WTC11 (cell line): ENCODE results near the gene MGAM2. TPM values are rescaled to one million over a fixed set of nuclear protein-coding genes. Genes with fewer than 3 reads are reported as not detected.

Experiments used
- ATAC-seq: fragments of 200-7000 bp; cut with Tn5 transposase; 2 replicates; pipeline ENCODE4 v1.10.0; 2021; ENCODE audit warnings: mild to moderate bottlenecking, moderate library complexity
- CTCF ChIA-PET: fragments of 300-600 bp; sonication (Branson Sonifier 250); formaldehyde crosslinking; loops from one replicate; lab custom pipeline; 2021; ENCODE audit warnings: antibody characterized with exemption; lab: Charles Lee
- POLR2A ChIA-PET: fragments of 350-600 bp; sonication (Branson Sonifier 250); formaldehyde crosslinking; loops from one replicate; lab custom pipeline; 2021; ENCODE audit warnings: antibody characterized with exemption; lab: Charles Lee
- DNase-seq: peaks from one replicate; pipeline ENCODE4 v3.0.0; 2021; ENCODE audit warnings: low spot score
- H3K27ac Mint-ChIP-seq: 2 replicates; pipeline ENCODE4 v1.8.0; 2021; ENCODE audit warnings: mixed read lengths
- H3K27me3 Mint-ChIP-seq: 2 replicates; pipeline ENCODE4 v1.8.0; 2021; ENCODE audit warnings: low read depth, mild to moderate bottlenecking, moderate library complexity, mixed read lengths
- H3K36me3 Mint-ChIP-seq: 2 replicates; pipeline ENCODE4 v1.8.0; 2021; ENCODE audit warnings: mixed read lengths
- H3K4me1 Mint-ChIP-seq: 2 replicates; pipeline ENCODE4 v1.8.0; 2022; ENCODE audit warnings: mixed read lengths
- H3K4me3 Mint-ChIP-seq: 2 replicates; pipeline ENCODE4 v1.8.0; 2021; ENCODE audit warnings: mild to moderate bottlenecking, moderate library complexity, mixed read lengths
- H3K9me3 Mint-ChIP-seq: 2 replicates; pipeline ENCODE4 v1.8.0; 2021; ENCODE audit warnings: mixed read lengths
- ELF4 ChIP-seq: sonication (generic); formaldehyde crosslinking; IDR thresholded peaks from 2 replicates; pipeline ENCODE4 v1.8.1; 2022; ENCODE audit warnings: low read depth, mild to moderate bottlenecking, moderate library complexity, missing genetic modification reagents
- FOXJ3 ChIP-seq: sonication (generic); formaldehyde crosslinking; IDR thresholded peaks from 2 replicates; pipeline ENCODE4 v1.9.0; 2021; ENCODE audit warnings: missing genetic modification reagents, mild to moderate bottlenecking, borderline replicate concordance
- JUN ChIP-seq: sonication (generic); formaldehyde crosslinking; IDR thresholded peaks from 2 replicates; pipeline ENCODE4 v1.8.0; 2023; ENCODE audit warnings: mild to moderate bottlenecking, missing genetic modification reagents
- KAT7 ChIP-seq: sonication (generic); formaldehyde crosslinking; IDR thresholded peaks from 2 replicates; pipeline ENCODE4 v1.8.1; 2023; ENCODE audit warnings: missing genetic modification reagents, mild to moderate bottlenecking, borderline replicate concordance
- NFYB ChIP-seq: sonication (generic); formaldehyde crosslinking; conservative IDR thresholded peaks from 2 replicates; pipeline ENCODE4 v1.8.0; 2022; ENCODE audit warnings: low read depth, missing genetic modification reagents
- OVOL2 ChIP-seq: fragments of 250-450 bp; sonication (Bioruptor Pico); IDR thresholded peaks from 2 replicates; pipeline ENCODE4 v1.9.0; 2021; ENCODE audit warnings: mild to moderate bottlenecking, borderline replicate concordance
- RORB ChIP-seq: fragments of 250-450 bp; sonication (Bioruptor Pico); IDR thresholded peaks from 2 replicates; pipeline ENCODE4 v1.9.0; 2021; ENCODE audit warnings: mild to moderate bottlenecking
- SMAD3 ChIP-seq: sonication (generic); formaldehyde crosslinking; IDR thresholded peaks from 2 replicates; pipeline ENCODE4 v1.8.0; 2022; ENCODE audit warnings: missing genetic modification reagents, mild to moderate bottlenecking, borderline replicate concordance
- SMAD4 ChIP-seq: sonication (generic); formaldehyde crosslinking; IDR thresholded peaks from 2 replicates; pipeline ENCODE4 v1.8.0; 2022; ENCODE audit warnings: mild to moderate bottlenecking, missing genetic modification reagents
- ZBTB21 ChIP-seq: sonication (generic); formaldehyde crosslinking; IDR thresholded peaks from 2 replicates; pipeline ENCODE4 v1.8.1; 2023; ENCODE audit warnings: mild to moderate bottlenecking, missing genetic modification reagents, borderline replicate concordance
- ZNF121 ChIP-seq: sonication (generic); formaldehyde crosslinking; IDR thresholded peaks from 2 replicates; pipeline ENCODE4 v1.8.0; 2023; ENCODE audit warnings: missing genetic modification reagents
- ZNF138 ChIP-seq: sonication (generic); formaldehyde crosslinking; conservative IDR thresholded peaks from 2 replicates; pipeline ENCODE4 v1.8.1; 2022; ENCODE audit warnings: mild to moderate bottlenecking, moderate library complexity, missing genetic modification reagents
- total RNA-seq: library from RNA; stranded (reverse); gene quantifications from 3 replicates; pipeline ENCODE4 v1.2.3, GENCODE V29; 2021
- TF ChIP-seq, protein P1 (sequence below): sonication (generic); formaldehyde crosslinking; IDR thresholded peaks from 2 replicates; pipeline ENCODE4 v1.8.0; 2022; ENCODE audit warnings: missing genetic modification reagents
- TF ChIP-seq, protein P2 (sequence below): sonication (generic); formaldehyde crosslinking; IDR thresholded peaks from 2 replicates; pipeline ENCODE4 v1.8.1; 2023; ENCODE audit warnings: mild to moderate bottlenecking, missing genetic modification reagents
- TF ChIP-seq, protein P3 (sequence below): fragments of 250-450 bp; sonication (Bioruptor Pico); IDR thresholded peaks from 2 replicates; pipeline ENCODE4 v1.9.0; 2021; ENCODE audit warnings: moderate library complexity, mild to moderate bottlenecking, inconsistent platforms, borderline replicate concordance
- TF ChIP-seq, protein P4 (sequence below): sonication (generic); formaldehyde crosslinking; IDR thresholded peaks from 2 replicates; pipeline ENCODE4 v1.8.0; 2023; ENCODE audit warnings: missing genetic modification reagents, mild to moderate bottlenecking, borderline replicate concordance
- TF ChIP-seq, protein P5 (sequence below): sonication (generic); formaldehyde crosslinking; IDR thresholded peaks from 2 replicates; pipeline ENCODE4 v1.8.0; 2022; ENCODE audit warnings: mild to moderate bottlenecking, missing genetic modification reagents

MGAM2 gene
- total RNA-seq, 1 experiment from 2014 or later = not detected

DNA sequence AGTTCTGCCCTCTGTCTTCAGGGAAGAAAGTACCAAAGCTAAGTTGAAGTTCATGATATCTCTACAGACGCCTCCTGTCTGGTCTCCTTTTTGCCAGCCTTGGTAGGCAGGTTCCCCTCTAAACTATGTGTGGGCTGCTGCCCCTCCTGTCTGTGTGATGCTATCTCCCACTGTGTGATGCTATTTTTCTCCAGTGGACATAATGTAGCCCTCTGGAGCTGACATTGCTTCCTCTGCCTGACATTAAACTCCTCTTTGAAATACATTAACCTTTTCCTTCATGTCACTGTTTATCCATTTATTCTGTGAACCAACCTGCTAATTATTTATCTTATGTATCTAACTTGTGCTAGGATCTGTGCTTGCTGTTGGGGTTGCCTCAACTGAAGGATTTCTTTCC, 146.4 kb downstream of the MGAM2 start, which contains the start of gene PRSS58:
Gene PRSS58 (minus strand): TSS at position 101 of the 400 bp plus-strand sequence. CDS start 351 bp downstream, outside the sequence.
- Mint-ChIP-seq H3K9me3 (peaks cover 46% of the 10 kb centered on the region), H3K4me3 (no peak within 1 kb of the TSS)
- POLR2A ChIA-PET = no interaction called here
- TF ChIP-seq, protein P1, sequence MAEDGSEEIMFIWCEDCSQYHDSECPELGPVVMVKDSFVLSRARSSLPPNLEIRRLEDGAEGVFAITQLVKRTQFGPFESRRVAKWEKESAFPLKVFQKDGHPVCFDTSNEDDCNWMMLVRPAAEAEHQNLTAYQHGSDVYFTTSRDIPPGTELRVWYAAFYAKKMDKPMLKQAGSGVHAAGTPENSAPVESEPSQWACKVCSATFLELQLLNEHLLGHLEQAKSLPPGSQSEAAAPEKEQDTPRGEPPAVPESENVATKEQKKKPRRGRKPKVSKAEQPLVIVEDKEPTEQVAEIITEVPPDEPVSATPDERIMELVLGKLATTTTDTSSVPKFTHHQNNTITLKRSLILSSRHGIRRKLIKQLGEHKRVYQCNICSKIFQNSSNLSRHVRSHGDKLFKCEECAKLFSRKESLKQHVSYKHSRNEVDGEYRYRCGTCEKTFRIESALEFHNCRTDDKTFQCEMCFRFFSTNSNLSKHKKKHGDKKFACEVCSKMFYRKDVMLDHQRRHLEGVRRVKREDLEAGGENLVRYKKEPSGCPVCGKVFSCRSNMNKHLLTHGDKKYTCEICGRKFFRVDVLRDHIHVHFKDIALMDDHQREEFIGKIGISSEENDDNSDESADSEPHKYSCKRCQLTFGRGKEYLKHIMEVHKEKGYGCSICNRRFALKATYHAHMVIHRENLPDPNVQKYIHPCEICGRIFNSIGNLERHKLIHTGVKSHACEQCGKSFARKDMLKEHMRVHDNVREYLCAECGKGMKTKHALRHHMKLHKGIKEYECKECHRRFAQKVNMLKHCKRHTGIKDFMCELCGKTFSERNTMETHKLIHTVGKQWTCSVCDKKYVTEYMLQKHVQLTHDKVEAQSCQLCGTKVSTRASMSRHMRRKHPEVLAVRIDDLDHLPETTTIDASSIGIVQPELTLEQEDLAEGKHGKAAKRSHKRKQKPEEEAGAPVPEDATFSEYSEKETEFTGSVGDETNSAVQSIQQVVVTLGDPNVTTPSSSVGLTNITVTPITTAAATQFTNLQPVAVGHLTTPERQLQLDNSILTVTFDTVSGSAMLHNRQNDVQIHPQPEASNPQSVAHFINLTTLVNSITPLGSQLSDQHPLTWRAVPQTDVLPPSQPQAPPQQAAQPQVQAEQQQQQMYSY = no peak
- TF ChIP-seq KAT7 (CRISPR knock-in tag) = no peak
- TF ChIP-seq, protein P2, sequence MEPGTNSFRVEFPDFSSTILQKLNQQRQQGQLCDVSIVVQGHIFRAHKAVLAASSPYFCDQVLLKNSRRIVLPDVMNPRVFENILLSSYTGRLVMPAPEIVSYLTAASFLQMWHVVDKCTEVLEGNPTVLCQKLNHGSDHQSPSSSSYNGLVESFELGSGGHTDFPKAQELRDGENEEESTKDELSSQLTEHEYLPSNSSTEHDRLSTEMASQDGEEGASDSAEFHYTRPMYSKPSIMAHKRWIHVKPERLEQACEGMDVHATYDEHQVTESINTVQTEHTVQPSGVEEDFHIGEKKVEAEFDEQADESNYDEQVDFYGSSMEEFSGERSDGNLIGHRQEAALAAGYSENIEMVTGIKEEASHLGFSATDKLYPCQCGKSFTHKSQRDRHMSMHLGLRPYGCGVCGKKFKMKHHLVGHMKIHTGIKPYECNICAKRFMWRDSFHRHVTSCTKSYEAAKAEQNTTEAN (CRISPR knock-in tag) = no peak
- no peak for TF ChIP-seq RORB (CRISPR knock-in tag)
- no peak for TF ChIP-seq ZNF138 (CRISPR knock-in tag)
- TF ChIP-seq SMAD4 (CRISPR knock-in tag) = no peak
- TF ChIP-seq ZBTB21 (CRISPR knock-in tag) = no peak
- no peak for TF ChIP-seq ZNF121 (CRISPR knock-in tag)
- TF ChIP-seq SMAD3 = no peak
- TF ChIP-seq, protein P3, sequence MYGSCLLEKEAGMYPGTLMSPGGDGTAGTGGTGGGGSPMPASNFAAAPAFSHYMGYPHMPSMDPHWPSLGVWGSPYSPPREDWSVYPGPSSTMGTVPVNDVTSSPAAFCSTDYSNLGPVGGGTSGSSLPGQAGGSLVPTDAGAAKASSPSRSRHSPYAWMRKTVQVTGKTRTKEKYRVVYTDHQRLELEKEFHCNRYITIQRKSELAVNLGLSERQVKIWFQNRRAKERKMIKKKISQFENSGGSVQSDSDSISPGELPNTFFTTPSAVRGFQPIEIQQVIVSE (CRISPR knock-in tag) = no peak
- TF ChIP-seq, protein P4, sequence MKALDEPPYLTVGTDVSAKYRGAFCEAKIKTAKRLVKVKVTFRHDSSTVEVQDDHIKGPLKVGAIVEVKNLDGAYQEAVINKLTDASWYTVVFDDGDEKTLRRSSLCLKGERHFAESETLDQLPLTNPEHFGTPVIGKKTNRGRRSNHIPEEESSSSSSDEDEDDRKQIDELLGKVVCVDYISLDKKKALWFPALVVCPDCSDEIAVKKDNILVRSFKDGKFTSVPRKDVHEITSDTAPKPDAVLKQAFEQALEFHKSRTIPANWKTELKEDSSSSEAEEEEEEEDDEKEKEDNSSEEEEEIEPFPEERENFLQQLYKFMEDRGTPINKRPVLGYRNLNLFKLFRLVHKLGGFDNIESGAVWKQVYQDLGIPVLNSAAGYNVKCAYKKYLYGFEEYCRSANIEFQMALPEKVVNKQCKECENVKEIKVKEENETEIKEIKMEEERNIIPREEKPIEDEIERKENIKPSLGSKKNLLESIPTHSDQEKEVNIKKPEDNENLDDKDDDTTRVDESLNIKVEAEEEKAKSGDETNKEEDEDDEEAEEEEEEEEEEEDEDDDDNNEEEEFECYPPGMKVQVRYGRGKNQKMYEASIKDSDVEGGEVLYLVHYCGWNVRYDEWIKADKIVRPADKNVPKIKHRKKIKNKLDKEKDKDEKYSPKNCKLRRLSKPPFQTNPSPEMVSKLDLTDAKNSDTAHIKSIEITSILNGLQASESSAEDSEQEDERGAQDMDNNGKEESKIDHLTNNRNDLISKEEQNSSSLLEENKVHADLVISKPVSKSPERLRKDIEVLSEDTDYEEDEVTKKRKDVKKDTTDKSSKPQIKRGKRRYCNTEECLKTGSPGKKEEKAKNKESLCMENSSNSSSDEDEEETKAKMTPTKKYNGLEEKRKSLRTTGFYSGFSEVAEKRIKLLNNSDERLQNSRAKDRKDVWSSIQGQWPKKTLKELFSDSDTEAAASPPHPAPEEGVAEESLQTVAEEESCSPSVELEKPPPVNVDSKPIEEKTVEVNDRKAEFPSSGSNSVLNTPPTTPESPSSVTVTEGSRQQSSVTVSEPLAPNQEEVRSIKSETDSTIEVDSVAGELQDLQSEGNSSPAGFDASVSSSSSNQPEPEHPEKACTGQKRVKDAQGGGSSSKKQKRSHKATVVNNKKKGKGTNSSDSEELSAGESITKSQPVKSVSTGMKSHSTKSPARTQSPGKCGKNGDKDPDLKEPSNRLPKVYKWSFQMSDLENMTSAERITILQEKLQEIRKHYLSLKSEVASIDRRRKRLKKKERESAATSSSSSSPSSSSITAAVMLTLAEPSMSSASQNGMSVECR = no peak
- TF ChIP-seq, protein P5, sequence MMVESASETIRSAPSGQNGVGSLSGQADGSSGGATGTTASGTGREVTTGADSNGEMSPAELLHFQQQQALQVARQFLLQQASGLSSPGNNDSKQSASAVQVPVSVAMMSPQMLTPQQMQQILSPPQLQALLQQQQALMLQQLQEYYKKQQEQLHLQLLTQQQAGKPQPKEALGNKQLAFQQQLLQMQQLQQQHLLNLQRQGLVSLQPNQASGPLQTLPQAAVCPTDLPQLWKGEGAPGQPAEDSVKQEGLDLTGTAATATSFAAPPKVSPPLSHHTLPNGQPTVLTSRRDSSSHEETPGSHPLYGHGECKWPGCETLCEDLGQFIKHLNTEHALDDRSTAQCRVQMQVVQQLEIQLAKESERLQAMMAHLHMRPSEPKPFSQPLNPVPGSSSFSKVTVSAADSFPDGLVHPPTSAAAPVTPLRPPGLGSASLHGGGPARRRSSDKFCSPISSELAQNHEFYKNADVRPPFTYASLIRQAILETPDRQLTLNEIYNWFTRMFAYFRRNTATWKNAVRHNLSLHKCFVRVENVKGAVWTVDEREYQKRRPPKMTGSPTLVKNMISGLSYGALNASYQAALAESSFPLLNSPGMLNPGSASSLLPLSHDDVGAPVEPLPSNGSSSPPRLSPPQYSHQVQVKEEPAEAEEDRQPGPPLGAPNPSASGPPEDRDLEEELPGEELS (CRISPR knock-in tag) = no peak
- no peak for TF ChIP-seq OVOL2
- TF ChIP-seq JUN (CRISPR knock-in tag) = no peak
- no peak for TF ChIP-seq ELF4 (CRISPR knock-in tag)
- TF ChIP-seq FOXJ3 (CRISPR knock-in tag) = no peak
- TF ChIP-seq NFYB = no peak
- TF ChIP-seq, all 79 proteins: peak for 0
- H3K4me1 Mint-ChIP-seq = no peaks in the 10 kb centered on the region
- H3K27ac Mint-ChIP-seq = no peak within 1 kb of the TSS
- peaks cover 6% of the 10 kb centered on the region for H3K27me3 Mint-ChIP-seq
- peaks cover 9% of the 10 kb centered on the region for H3K36me3 Mint-ChIP-seq
- no peak for ATAC-seq
- CTCF ChIA-PET = no interaction called here
- no peak for DNase-seq
